ENCODE data around the gene DOCK3. TPM values are rescaled to one million over a fixed set of nuclear protein-coding genes. Genes with fewer than 3 reads are reported as not detected.

Gene DOCK3
- total and polyA plus RNA-seq, 10 of the 15 experiments (the other 5 are each of a cell fraction or from before 2014, with no cell fraction given): 0.02 to 0.52 (median 0.04) TPM; not detected in 5

GRCh38 chr3:50648944-50649343 is 25.8 kb upstream of the DOCK3 start (continued):
- no peak for TF ChIP-seq ATF2 (IDR thresholded peaks at IDR 0.05; ENCODE audit: low read length)
- no peak for TF ChIP-seq EZH2 (IDR thresholded peaks at IDR 0.05; ENCODE audit: borderline replicate concordance, control insufficient read depth, low read depth, low read length)
- TF ChIP-seq JUND (IDR thresholded peaks at IDR 0.05; ENCODE audit: low read depth, low read length): no peak
- TF ChIP-seq CEBPB (IDR thresholded peaks at IDR 0.05; ENCODE audit: borderline replicate concordance in 1 of 2, low read depth in 2 of 2, low read length in 2 of 2): no peak
- no peak for TF ChIP-seq IKZF1 (conservative IDR thresholded peaks at IDR 0.05)

GRCh38 chr3:50649451-50649931 is 25.2 kb upstream of the DOCK3 start:
- H4K20me1 ChIP-seq (ENCODE audit: control insufficient read depth, insufficient read depth): no peaks in the 10 kb centered on the region; the same call in 1 of the 2 replicates
- in situ Hi-C loops (cut with MboI): no loop called here
- H3K27ac ChIP-seq (ENCODE audit: control insufficient read depth, insufficient read depth): no peak overlapping the region
- ChIA-PET CTCF (interaction anchor here (10.8 kb wide), 1 partner anchor 31 kb away, joined by 250 read pairs; the partner anchor contains the start of gene MAPKAPK3), RAD21 (ENCODE audit: unreplicated experiment) (no interaction called here), SMC1A (ENCODE audit: uncharacterized antibody, unreplicated experiment) (interaction anchor here (0.5 to 1.4 kb wide), 3 partner anchors 33 to 321 kb away, joined by 3 to 4 read pairs (median 3); partner anchors contain the start of gene CISH), POLR2A (interaction anchor here (0.6 kb wide), 1 partner anchor 903 kb away, joined by 3 read pairs; no protein-coding TSS in a partner anchor)
- no peak for TF ChIP-seq HDAC6 (IDR thresholded peaks at IDR 0.05; ENCODE audit: unreplicated experiment)
- TF ChIP-seq ZBED1 (IDR thresholded peaks at IDR 0.05; ENCODE audit: borderline replicate concordance): no peak
- TF ChIP-seq PAX5 (IDR thresholded peaks at IDR 0.05; ENCODE audit: borderline replicate concordance, low read depth, low read length): no peak
- TF ChIP-seq NR2C1 (IDR thresholded peaks at IDR 0.05): no peak
- TF ChIP-seq E2F4 (IDR thresholded peaks at IDR 0.05; ENCODE audit: low read depth, low read length): no peak
- H3K4me2 ChIP-seq (ENCODE audit: control insufficient read depth, insufficient read depth): no peak overlapping the region
- H3K4me3 ChIP-seq: no peak overlapping the region
- DNase-seq (ENCODE audit: low read depth, low spot score): no peak
- no peak overlapping the region for H3K9ac ChIP-seq (ENCODE audit: control insufficient read depth, insufficient read depth, low read length)
- H3K36me3 ChIP-seq (ENCODE audit: control insufficient read depth in 2 of 2, insufficient read depth in 2 of 2, low read length in 1 of 2): peaks cover 5 to 9% of the 10 kb centered on the region in 2 experiments; a peak in 3 of 4 replicates
- WGBS (ENCODE audit: insufficient coverage, insufficient replicate concordance, low lambda C conversion rate, missing lambda C conversion rate): 49% methylated on average over 8 of the region's 8 CpGs
- no peak for FAIRE-seq
- no peak overlapping the region for H2AFZ ChIP-seq (ENCODE audit: control insufficient read depth, low read depth, low read length)
- no peaks in the 10 kb centered on the region for H3K9me3 ChIP-seq (replicated peaks; ENCODE audit: control insufficient read depth, insufficient read depth, low read length)
- ATAC-seq: no peak
- no peaks in the 10 kb centered on the region for H3K27me3 ChIP-seq (replicated peaks in 1 of 2; ENCODE audit: control insufficient read depth in 2 of 2, insufficient read depth in 2 of 2, low read length in 1 of 2)
- no peaks in the 10 kb centered on the region for H3K79me2 ChIP-seq (ENCODE audit: control insufficient read depth, insufficient read depth, low read length)
- BruUV-seq (replicated peaks): no TSS peak
- intact Hi-C loops (cut with micrococcal nuclease; ENCODE audit: unreplicated experiment): no loop called here
- no peaks in the 10 kb centered on the region for H3K4me1 ChIP-seq (ENCODE audit: control insufficient read depth, insufficient read depth, low read length)
